ENCODE results near the gene SDR42E1.

The SDR42E1 gene

GRCh38 chr16:82051656-82052055 lies 40.4 kb upstream of the SDR42E1 start:
- no peak for DNase-seq (ENCODE audit: low read depth)
- no peak overlapping the region for H3K4me3 ChIP-seq (ENCODE audit: low read depth, low read length)
- TF ChIP-seq CTCF (IDR thresholded peaks at IDR 0.05; ENCODE audit: low read depth, low read length, missing control alignments), result no peak

- no peak for TF ChIP-seq CTCF (IDR thresholded peaks at IDR 0.05; ENCODE audit: low read depth, low read length, missing control alignments)
Measured at GRCh38 chr16:82050909-82051357, 39.7 kb upstream of the SDR42E1 start.

DNA sequence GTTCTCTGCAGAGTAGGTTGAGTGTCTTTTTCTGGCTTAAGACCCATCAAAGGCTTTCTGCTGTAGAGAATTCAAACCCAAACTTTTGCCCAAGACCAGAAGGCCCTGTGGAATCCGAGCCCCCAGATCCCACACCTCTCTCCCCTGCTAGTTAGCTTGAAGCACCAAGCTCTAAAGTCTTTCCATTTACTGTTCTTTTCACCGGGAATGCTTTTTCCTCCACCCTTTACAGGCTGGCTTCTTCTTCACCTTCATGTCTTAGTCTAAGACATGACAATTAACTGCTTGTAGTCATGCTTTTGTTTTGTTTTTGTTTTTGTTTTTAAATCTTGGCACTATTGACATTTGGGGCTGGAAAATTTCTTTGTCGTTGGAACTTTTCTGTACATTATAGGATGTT lies 39.2 kb upstream of the SDR42E1 start:
- TF ChIP-seq CTCF (IDR thresholded peaks at IDR 0.05; ENCODE audit: low read depth, low read length, missing control alignments), result no peak
- DNase-seq (ENCODE audit: low read depth), result no peak
- no peak overlapping the region for H3K4me3 ChIP-seq (ENCODE audit: low read depth, low read length)

More at GRCh38 chr16:82050909-82051357, 39.7 kb upstream of the SDR42E1 start:
- no peak overlapping the region for H3K4me3 ChIP-seq (ENCODE audit: low read depth, low read length)
- DNase-seq (ENCODE audit: low read depth), result no peak

- TF ChIP-seq CTCF (IDR thresholded peaks at IDR 0.05; ENCODE audit: low read depth, low read length, missing control alignments), result no peak
- DNase-seq (ENCODE audit: low read depth), result no peak
- H3K4me3 ChIP-seq (ENCODE audit: low read depth, low read length), result no peak overlapping the region
Measured at GRCh38 chr16:82049484-82049883, 38.2 kb upstream of the SDR42E1 start.

DNA sequence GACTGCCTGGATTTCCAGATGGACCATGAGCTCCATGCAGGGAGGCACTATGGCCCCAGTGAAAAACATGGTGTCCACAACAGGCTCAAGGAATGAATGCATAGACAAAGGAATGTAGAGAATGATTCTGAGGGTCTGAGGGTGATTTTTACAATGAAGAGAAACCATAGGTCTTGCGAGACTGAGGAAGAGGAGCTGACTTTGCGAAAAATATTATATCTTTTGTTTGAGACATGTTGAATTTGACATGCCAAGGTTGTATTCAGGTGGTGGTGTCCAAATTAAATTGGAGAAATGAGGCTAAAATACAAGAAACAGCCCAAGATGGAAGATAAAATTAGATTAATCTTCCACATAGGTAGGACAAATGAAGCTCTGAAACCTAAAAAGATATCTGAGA lies 36.5 kb upstream of the SDR42E1 start:
- no peak for TF ChIP-seq CTCF (IDR thresholded peaks at IDR 0.05; ENCODE audit: low read depth, low read length, missing control alignments)
- no peak for DNase-seq (ENCODE audit: low read depth)
- no peak overlapping the region for H3K4me3 ChIP-seq (ENCODE audit: low read depth, low read length)

- no peak for TF ChIP-seq CTCF (IDR thresholded peaks at IDR 0.05; ENCODE audit: low read depth, low read length, missing control alignments)
- H3K4me3 ChIP-seq (ENCODE audit: low read depth, low read length), result no peak overlapping the region
- DNase-seq (ENCODE audit: low read depth), result no peak
Measured at GRCh38 chr16:82047374-82047773, 36.1 kb upstream of the SDR42E1 start.

DNA sequence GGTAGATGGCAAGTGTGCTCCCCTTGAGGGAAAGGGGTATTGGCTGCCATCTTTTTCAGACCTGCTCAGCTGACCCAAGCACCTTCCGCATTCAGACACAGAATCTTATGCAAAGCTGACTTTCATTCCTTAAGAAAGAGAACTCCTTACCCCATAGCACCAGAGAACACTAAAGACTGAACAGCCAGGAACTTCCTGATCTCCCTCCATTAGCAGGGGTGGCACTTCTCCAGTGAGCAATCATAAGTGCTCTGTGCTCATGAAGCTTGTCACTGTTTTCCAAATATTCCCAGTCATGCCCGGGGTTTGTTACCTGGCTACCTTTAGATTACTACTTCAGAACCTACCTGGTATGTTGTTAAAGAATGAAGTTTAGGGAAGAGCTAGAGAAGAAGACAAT lies 35.7 kb upstream of the SDR42E1 start:
- DNase-seq (ENCODE audit: low read depth), result no peak
- TF ChIP-seq CTCF (IDR thresholded peaks at IDR 0.05; ENCODE audit: low read depth, low read length, missing control alignments), result no peak
- no peak overlapping the region for H3K4me3 ChIP-seq (ENCODE audit: low read depth, low read length)

Data from GM12864 (cell line).